GM19455 (cell line): Measurements from ENCODE around the gene TRABD.

ENCODE experiments used
- ATAC-seq: cut with Tn5 transposase; IDR thresholded peaks from one replicate; pipeline ENCODE4 v1.9.1; 2021; ENCODE audit not compliant: unreplicated experiment

The TRABD gene

DNA sequence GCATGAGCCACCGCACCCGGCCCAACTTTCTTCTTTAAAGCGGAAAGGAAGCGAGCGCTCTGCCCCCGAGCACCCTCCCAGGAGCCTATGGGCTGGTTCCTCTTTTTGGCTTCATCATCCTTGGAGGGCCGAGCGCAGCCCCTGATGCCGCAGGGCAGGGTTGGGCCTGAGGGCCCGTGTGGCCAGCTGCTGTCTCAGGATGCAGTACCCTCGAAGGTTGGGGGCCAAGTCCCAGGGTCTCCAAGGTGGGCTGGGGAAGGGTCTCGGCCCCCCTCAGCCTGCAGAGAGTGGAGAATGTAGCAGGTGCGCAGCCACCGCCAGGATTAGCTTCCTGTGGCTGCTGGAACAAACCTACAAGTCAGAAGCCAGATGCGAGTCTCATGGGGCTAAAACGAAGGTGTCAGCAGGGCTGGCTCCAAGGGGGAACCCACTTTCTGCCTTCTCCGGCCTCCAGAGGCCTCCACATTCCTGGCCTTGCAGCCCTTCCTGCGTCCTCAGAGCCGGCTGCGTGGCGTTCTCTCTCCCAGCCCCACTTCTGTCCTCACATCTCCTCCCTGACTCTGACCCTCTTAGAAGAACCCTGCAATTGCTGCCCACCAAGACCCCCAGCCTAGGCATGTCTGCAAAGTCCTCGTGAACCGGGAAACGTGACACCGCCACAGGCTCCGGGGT, 12.3 kb upstream of the TRABD start:
- ATAC-seq = no peak

DNA sequence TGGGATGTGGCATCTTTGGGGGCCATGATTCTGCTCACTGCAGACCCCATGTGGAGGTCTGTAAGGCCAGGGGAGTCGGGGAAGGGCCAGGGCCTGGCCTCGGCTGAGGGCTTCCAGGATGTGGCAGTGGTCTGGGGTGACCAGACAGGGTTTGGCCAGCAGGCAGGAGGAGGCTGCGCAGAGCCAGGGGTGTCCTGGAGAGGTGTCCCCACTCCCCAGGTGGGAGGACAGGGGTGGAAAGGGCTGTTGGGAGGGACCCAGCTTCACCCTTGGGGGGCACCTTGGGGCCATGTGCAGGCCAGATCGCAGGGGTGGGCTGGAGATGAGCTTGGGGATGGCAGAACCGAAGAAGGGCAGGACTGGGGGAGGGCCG, 11.7 kb upstream of the TRABD start:
- ATAC-seq = no peak

DNA sequence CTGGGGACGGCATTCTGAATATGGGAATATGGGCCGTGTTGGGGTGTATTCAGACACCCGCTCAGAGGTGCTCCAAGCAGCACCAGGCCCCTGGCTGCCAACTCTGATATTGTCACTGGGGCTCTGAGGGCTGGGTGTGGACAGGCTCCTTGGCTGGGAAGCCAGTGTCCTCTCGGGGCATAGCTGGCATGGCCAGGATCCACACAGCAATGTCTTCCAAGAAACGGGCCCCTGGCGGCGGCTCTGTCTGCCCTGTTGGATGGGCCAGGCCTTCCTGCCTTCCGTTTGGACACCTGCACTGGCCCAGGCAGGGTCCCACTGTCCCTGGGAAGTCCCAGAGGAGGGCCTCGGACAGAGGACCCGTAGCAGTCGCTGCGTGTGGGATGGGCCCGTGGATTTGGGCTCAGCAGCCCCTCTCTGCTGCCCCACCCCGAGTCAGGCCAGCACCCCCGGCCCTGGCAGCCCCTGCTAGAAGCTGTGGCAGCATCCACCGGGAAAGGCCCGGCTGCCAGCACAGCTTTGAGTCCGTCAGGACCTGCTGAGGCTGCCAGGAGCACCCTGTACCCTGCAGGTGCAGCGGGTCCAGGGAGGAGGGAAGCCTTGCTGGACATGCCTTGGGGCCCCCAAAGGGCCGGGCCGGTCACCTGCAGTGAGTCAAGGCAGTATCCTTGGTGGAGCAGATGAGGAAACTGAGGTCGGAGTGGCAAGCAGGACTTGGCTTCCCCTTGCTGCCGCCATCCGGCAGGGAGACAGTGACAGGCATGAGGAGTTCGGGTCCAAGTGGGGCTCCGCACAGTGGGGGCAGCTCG, 11.1 kb upstream of the TRABD start:
- ATAC-seq = no peak

DNA sequence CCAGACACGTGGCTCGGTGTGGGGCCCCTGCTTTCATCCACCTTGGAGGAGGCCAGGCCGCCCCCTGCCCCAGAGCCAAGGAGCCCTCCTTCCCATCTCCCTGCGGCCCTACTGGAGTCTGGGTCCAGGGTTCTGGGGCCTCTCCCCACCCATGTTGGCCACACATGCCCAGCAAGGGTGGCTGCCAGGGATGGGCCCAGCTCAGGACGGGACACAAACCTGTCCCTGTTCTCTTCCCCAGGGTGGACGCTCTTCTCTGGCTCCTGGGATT, 10.6 kb upstream of the TRABD start:
- ATAC-seq = no peak

DNA sequence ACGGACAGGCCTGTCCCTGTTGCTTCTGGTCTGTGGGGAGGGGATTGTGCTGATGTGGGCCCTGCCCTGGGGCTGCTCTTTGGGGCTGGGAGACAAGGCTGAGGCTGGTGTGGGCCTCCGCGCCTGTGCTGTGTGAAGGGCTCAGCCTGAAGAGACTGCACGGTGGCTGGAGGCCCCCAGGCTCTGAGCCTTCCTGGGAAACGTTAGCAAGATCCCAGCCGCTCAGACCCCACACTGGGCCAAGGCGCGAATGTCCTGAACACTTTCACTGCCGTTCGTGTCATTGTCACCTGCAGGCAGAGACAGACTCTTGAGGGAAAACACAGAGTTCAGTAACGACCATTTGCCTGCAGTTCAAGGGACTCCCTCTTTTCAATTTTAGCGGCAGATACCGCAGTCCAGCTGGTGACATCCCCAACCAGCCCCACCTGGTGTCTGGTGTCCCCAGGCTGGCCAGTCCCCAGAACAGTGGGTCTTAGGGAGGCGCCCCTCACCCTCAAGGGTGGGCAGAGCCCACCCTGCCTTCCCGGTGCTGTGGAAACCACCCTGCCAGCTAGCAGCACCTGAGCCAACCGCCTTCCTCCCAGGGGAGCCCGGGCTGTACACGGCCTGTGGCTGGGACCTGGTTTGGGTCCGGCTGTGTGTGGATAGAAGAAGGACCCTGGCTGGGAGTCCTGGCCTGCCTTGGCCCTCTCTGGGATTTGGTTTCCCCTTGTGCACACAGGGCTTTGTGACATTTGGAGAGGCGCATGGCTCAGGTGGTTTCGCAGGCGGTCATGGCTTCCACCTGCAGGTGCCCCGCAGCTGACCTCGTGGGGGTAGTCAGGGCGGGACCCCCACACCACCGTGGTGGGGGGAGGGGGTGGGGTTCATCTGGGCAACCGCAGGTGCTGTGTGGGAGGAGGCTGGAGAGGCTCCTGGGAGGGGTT, 9.5 kb upstream of the TRABD start:
- no peak for ATAC-seq

DNA sequence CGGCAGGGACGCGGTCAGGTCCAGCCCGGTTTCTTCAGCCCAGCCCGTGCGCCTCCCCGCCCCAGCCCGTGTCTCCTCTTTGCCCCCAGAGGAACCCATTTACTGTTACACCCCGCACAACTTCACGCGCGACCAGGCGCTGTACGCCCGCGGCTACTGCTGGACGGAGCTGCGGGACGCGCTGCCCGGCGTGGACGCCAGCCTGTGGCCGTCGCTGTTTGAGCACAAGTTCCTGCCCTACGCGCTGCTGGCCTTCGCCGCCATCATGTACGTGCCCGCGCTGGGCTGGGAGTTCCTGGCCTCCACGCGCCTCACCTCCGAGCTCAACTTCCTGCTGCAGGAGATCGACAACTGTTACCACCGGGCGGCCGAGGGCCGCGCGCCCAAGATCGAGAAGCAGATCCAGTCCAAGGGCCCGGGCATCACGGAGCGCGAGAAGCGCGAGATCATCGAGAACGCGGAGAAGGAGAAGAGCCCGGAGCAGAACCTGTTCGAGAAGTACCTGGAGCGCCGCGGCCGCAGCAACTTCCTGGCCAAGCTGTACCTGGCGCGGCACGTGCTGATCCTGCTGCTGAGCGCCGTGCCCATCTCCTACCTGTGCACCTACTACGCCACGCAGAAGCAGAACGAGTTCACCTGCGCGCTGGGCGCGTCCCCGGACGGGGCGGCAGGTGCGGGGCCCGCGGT, 8.7 kb upstream of the TRABD start:
- ATAC-seq = no peak

DNA sequence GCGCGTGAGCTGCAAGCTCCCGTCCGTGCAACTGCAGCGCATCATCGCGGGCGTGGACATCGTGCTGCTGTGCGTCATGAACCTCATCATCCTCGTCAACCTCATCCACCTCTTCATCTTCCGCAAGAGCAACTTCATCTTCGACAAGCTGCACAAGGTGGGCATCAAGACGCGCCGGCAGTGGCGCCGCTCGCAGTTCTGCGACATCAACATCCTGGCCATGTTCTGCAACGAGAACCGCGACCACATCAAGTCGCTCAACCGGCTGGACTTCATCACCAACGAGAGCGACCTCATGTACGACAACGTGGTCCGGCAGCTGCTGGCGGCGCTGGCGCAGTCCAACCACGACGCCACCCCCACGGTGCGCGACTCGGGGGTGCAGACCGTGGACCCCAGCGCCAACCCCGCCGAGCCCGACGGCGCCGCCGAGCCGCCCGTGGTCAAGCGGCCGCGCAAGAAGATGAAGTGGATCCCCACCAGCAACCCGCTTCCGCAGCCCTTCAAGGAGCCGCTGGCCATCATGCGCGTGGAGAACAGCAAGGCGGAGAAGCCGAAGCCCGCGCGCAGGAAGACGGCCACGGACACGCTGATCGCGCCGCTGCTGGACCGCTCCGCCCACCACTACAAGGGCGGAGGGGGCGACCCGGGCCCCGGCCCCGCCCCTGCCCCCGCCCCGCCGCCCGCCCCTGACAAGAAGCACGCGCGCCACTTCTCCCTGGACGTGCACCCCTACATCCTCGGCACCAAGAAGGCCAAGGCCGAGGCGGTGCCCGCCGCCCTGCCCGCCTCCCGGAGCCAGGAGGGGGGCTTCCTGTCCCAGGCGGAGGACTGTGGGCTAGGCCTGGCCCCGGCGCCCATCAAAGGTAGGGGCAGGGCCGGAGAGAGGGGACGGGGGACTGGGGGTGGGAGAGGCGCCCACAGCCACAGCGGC, 7.9 kb upstream of the TRABD start:
- no peak for ATAC-seq

DNA sequence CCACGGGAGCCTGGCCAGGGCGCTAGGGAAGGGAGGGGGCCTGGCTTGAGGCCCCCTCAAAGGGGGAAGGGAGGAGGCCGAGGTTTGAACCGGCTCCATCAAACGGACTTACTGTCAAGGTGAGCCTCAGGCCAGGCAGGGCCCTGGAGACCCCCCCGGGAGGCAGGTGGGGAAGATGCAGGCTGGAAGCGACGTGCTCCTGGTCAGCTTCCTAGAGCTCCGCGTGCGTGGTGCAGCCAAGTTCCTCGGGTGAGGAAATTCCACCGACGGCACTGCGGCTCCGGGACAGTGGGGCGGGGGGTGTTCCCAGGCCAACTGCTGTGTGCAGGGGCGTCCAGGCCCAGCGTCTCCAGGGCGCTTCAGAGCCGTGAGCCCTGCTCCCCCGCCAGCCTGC, 7.2 kb upstream of the TRABD start:
- no peak for ATAC-seq

DNA sequence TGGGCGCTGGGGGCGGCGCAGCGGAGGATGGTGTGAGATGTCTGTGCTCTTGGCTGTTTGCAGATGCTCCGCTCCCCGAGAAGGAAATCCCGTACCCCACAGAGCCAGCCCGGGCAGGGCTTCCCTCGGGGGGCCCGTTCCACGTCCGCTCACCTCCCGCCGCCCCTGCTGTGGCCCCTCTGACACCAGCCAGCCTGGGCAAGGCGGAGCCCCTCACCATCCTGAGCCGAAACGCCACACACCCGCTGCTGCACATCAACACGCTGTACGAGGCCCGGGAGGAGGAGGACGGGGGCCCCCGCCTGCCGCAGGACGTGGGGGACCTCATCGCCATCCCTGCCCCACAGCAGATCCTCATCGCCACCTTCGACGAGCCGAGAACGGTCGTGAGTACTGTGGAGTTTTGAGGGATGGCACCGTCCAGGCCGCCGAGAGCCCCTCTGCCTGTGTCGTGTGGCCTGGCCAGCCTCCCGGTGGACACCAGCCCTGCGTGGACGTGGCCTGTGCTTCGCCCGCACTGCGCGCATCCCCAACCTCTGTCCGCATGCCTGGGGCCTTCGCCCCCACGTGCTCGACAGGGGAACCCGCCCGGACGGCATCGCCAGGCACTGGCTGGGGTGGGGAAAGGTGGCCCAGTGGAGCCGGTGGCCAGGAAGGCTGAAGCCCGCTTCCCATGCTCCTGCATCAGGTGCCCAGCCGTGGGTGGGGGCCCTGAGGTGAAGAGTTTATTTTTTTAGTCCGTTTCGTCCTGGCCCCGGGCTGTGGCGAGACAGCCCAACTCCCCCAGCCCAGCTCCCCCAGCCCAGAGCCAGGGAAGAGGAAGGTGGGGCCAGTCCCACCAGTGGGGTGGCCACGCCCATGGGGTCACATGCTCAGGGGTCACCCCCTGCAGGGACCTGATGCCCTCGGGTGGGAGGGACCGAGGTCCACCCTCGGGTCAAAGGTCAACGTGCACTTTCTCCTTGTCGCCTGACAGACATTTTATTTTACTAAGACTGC, 6.5 kb upstream of the TRABD start:
- no peak for ATAC-seq

DNA sequence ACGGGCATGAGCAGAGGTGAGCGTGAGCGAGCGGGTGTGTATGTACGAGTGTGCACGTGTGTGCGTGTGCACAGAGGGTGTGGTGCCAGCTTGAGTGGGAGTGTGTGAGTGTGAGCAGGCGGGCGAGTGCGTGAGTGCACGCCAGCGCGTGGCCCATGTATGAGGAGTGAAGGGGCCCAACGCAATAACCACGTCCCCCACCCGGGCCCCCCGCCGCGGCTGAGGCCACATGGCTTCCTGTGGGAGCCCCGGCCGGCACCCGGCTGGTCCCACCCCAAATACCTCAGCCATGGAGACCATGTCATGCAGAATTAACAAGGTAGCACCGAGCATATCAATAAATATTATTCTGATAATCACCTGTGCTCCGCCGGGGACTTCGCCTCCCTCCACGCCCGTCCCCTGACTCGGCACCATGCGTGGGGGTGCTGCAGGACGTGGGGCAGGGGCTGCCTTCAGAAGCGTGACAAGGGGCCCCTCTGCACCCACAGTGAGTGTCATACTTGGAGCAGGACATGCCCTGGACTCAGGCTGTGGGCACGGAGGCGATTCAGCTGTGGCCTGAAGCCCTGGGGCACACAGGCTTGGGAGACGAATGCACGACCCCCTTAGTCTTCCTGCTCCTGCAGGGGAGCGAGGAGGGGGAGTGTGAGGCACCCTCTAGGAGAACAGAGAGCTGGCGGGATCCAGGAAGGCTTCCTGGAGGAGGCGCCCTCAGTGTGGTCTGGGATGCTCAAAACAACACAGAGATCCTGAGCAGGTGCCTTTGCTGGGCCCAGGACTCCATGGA, 5.6 kb upstream of the TRABD start:
- no peak for ATAC-seq

DNA sequence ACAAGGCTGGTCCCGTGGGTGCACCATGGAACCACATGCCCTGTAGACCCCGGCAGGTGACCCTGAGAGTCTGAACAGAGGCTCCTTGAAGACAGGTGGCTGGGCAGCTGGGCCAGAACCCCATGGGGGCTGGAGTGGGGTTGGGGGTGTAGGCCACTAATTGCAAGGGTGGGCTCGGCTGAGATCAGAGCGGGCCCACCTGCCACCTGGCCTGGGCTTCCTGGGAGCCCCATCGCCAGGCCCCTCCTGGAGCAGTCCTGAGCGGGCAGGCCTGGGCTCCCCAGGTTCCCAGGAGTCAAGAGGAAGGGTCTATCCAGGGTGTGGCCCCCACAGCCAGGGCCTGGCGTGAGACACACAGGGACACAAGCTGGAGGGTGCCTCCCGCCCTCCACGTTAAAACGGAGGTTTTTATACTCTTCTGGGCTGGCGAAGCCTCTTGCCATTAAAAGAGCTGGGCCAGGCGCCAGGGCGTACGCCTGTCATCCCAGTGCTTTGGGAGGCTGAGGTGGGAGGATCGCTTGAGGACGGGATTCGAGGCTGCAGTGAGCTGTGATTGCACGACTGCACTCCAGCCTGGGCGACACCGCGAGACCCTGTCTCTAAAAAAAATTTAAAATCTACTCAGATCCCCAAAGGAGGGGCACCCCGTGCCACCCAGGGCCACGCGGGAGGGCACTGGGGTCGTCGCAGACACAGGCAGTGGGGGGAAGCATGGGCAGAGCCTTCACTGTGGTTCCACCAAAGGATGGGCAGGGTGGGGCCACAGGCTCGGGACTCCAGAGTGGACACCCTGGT, 4.8 kb upstream of the TRABD start:
- no peak for ATAC-seq

DNA sequence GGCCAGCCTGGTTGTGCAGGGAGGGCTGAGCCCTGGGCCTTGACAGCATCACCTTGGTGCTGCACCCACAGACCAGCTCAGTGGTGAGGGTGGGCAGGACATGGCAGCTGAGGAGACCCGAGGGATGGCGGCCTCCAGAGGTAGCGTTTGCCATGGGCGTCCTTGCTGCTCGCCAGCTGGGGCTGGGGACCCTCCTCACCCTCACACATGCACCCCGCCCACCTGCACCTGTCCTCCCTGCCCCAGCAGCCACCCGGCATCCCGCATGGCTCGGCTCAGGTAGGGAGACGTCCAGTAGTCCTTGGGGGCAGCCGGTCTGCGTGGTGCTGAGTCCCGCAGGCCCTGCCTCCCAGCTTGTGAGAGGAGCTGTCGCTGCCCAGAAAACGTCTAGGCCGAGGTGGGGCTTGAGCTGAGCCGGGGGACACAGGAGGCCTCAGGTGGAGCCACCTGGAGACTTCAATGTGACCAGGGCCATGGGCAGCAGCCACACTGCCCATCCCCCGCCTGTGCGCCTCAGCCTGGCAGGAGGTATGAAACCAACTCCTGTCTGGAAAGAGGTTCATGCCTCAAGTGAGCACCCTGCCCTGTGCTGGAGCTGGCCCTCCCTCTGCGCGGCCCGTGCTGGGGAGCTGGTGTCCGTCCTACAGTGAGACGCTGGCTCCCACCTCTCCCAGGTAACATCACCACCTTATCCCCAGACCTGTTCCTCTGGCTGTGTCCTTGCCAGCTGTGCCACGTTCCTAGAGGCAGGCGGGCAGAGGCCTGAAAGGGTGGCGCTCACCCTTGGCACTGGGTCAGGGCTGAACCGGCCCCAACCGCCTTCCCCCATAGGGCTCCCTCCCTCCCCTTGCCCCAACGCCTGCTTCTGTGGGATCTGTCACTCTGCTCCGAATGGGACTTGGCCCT, 3.3 kb upstream of the TRABD start:
- ATAC-seq = no peak

DNA sequence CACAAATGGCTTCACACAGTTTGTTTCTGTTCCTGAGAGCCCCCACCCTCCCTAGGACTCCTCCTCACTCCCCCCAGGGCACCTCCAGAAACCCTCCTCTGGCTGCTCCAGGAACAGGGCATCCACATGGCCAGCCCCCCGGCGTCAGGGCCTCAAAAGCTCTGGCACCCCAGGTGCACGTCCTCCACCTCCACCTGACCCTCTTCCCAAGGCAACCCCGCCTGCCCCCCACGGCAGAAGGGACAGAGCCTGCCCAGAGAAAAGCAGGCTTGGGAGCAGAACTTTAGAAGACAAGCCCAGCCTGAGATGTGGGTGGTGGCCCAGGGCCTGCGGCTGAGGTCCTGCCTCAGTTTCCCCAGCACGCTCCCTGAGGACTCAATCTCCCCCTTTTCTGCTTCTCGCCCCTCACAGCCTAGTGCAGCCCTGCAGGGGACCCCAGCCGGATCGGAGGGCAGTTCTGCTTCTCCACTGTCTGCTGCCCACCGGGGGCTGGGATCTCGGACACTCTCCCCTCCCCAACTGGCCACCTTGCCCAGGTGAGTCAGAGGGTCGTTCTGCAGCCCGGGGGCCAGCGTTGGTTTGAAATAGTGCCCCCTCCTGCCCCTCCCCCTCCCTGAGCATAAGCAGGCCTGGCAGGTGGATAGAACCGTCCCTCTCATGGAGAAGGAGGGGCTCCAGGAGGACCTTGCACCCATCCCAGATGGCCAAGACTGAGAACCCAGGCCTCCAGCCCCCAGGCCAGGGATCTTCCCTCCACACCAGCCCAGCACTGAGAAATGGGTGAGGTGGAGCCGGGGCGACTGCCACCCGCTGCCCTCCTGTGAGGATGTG, 2.4 kb upstream of the TRABD start:
- no peak for ATAC-seq

DNA sequence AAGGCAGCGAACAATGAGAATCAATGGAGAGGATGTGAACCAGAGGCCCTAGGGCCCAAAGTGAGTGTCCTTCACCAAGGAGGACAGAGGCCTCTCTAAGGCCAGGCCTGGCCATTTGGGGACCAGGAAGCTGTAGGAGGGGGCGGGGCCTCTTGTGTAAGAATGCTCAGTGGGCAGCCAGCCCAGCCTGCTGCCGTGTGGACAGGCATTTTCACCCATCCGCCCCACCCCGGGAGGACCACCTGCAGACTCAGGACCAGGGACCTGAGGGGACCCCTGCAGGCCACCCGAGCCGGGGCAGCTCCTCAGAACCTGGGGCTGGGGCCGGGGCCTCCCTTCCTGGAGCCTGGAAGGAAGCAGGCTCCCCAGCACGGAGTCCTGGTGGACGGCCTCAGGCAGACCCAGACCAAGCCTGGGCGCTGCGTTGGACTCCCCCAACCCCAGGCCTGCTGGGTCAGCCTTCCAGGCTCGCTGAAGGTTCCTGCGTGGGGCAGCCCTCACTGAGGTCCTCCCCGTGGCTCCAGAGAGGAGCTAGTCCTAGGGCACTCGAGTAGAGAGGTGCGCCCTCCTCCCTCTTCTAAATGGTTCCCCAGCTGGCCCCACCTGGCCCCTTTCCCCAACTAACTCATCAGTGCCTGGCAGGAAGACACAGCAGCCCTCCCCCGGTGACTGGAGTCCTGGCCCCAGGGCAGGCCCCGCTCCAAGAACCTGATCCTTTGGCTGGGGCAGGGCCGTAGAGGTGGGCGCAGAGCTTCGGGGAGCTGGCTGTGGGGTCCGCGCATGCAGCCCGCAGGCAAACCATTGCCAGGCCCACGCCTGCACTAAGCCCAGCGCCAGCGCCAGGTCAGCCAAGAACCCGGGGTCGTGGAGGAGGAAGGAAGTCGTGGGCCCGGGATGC, 1.5 kb upstream of the TRABD start:
- no peak for ATAC-seq
